NT2/D1 (cell line): ENCODE results near the gene NPAS3.

Source experiments
- SUZ12 ChIP-seq: IDR thresholded peaks from 2 replicates; pipeline ENCODE4 v1.6.1; 2011; ENCODE audit not compliant: insufficient read length, insufficient read depth; ENCODE audit errors: extremely low read depth
- YY1 ChIP-seq: IDR thresholded peaks from 2 replicates; pipeline ENCODE4 v1.6.1; 2011; ENCODE audit not compliant: insufficient read length, insufficient read depth
- ZNF274 ChIP-seq: IDR thresholded peaks from 2 replicates; pipeline ENCODE4 v1.6.1; 2011; ENCODE audit warnings: mild to moderate bottlenecking, low read depth, low read length

GRCh38 chr14:33026850-33027430 lies 88.3 kb downstream of the NPAS3 start:
- TF ChIP-seq ZNF274 (no peak), YY1 (no peak), SUZ12 (no peak)
